KMS-11 (cell line): ENCODE data around the gene CRISPLD2.

Experiments used
- H2AFZ ChIP-seq: fragments of 200-600 bp; sonication (generic); 2 replicates; pipeline ENCODE4 v1.6.1; 2016; ENCODE audit warnings: antibody characterized with exemption, mixed run types, low read depth
- H3K27ac ChIP-seq: fragments of 200-600 bp; sonication (generic); 2 replicates; pipeline ENCODE4 v1.6.1; 2016; ENCODE audit warnings: mild to moderate bottlenecking, mixed run types
- H3K27me3 ChIP-seq: fragments of 200-600 bp; sonication (generic); 2 replicates; pipeline ENCODE4 v1.6.1; 2017; ENCODE audit warnings: mild to moderate bottlenecking, low read depth, mixed run types, moderate library complexity; ENCODE audit not compliant: insufficient read depth
- H3K36me3 ChIP-seq: fragments of 200-600 bp; sonication (generic); 2 replicates; pipeline ENCODE4 v1.6.1; 2017; ENCODE audit warnings: mild to moderate bottlenecking, mixed run types; ENCODE audit not compliant: insufficient read depth
- H3K4me1 ChIP-seq: fragments of 200-600 bp; sonication (generic); 2 replicates; pipeline ENCODE4 v1.6.1; 2016; ENCODE audit warnings: mild to moderate bottlenecking, low read depth, mixed run types; ENCODE audit not compliant: poor library complexity, severe bottlenecking
- H3K4me2 ChIP-seq: fragments of 200-600 bp; sonication (generic); 2 replicates; pipeline ENCODE4 v1.7.0; 2016; ENCODE audit warnings: mild to moderate bottlenecking, mixed run types
- H3K4me3 ChIP-seq: fragments of 200-600 bp; sonication (generic); IDR thresholded peaks from 2 replicates; pipeline ENCODE4 v1.6.1; 2017; ENCODE audit warnings: low read depth, low read length, mixed read lengths; ENCODE audit not compliant: insufficient read depth
- H3K79me2 ChIP-seq: fragments of 200-600 bp; sonication (generic); 2 replicates; pipeline ENCODE4 v1.6.1; 2016; ENCODE audit warnings: low read depth, mixed run types; ENCODE audit not compliant: insufficient read depth
- H3K9ac ChIP-seq: fragments of 200-600 bp; sonication (generic); 2 replicates; pipeline ENCODE4 v1.6.1; 2016; ENCODE audit warnings: mild to moderate bottlenecking, mixed run types
- H4K20me1 ChIP-seq: fragments of 200-600 bp; sonication (generic); 2 replicates; pipeline ENCODE4 v1.6.1; 2016; ENCODE audit warnings: mild to moderate bottlenecking, mixed run types; ENCODE audit not compliant: insufficient read depth
- CTCF ChIP-seq: fragments of 200-600 bp; sonication (generic); conservative IDR thresholded peaks from 2 replicates; pipeline ENCODE4 v1.6.1; 2017; ENCODE audit warnings: low read depth, mild to moderate bottlenecking, antibody characterized with exemption, low read length, moderate library complexity, mixed read lengths

Gene CRISPLD2

GRCh38 chr16:84832488-84833143 is 12.8 kb downstream of the CRISPLD2 start:
- no peaks in the 10 kb centered on the region for H3K79me2 ChIP-seq
- H3K4me3 ChIP-seq, result no peak overlapping the region
- no peak overlapping the region for H3K9ac ChIP-seq
- no peaks in the 10 kb centered on the region for H4K20me1 ChIP-seq
- H3K36me3 ChIP-seq, result no peaks in the 10 kb centered on the region
- no peaks in the 10 kb centered on the region for H3K4me1 ChIP-seq
- peaks cover 96% of the 10 kb centered on the region for H3K27me3 ChIP-seq
- TF ChIP-seq CTCF, result no peak
- H3K4me2 ChIP-seq, result peak overlapping the region; percentile 29; the same call in 1 of the 2 replicates
- H3K27ac ChIP-seq, result no peak overlapping the region
- H2AFZ ChIP-seq, result no peak overlapping the region; the same call in 1 of the 2 replicates

DNA sequence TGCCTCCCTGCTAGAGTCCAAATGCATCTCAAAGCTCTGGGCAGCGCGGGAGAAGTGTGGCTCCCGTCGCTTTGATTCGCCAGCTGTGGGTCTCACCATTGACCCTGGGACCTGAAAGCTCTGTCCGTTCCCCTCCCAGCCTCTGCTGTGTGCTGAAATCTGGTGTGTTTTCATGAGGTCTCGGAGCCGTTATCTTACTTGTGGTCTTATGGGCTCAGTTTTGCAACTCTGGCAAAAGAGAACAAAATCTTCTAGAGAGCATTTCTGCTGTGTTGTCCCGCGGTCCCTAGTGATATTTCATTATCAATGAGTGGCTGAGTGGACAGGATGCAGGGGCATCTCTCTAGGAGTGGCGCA is 13.3 kb downstream of the CRISPLD2 start:
- H3K4me3 ChIP-seq, result no peak overlapping the region
- no peaks in the 10 kb centered on the region for H3K36me3 ChIP-seq
- H2AFZ ChIP-seq, result no peak overlapping the region; the same call in 1 of the 2 replicates
- H3K4me1 ChIP-seq, result no peaks in the 10 kb centered on the region
- no peak overlapping the region for H3K9ac ChIP-seq
- H4K20me1 ChIP-seq, result no peaks in the 10 kb centered on the region
- TF ChIP-seq CTCF, result no peak
- peak overlapping the region; percentile 29; the same call in 1 of the 2 replicates for H3K4me2 ChIP-seq
- no peaks in the 10 kb centered on the region for H3K79me2 ChIP-seq
- H3K27me3 ChIP-seq, result peaks cover 96% of the 10 kb centered on the region
- no peak overlapping the region for H3K27ac ChIP-seq

GRCh38 chr16:84833542-84834402 is 14.0 kb downstream of the CRISPLD2 start:
- no peak overlapping the region for H3K4me3 ChIP-seq
- H3K79me2 ChIP-seq, result no peaks in the 10 kb centered on the region
- H3K27me3 ChIP-seq, result peaks cover 96% of the 10 kb centered on the region
- no peak for TF ChIP-seq CTCF
- H3K9ac ChIP-seq, result no peak overlapping the region
- H3K4me2 ChIP-seq, result no peak overlapping the region
- no peaks in the 10 kb centered on the region for H3K4me1 ChIP-seq
- H3K36me3 ChIP-seq, result no peaks in the 10 kb centered on the region
- H4K20me1 ChIP-seq, result no peaks in the 10 kb centered on the region
- no peak overlapping the region for H2AFZ ChIP-seq
- no peak overlapping the region for H3K27ac ChIP-seq

- TF ChIP-seq CTCF, result no peak
- Histone ChIP-seq H3K4me2 (no peak overlapping the region), H2AFZ (no peak overlapping the region), H3K9ac (no peak overlapping the region), H3K4me1 (no peaks in the 10 kb centered on the region), H3K4me3 (no peak overlapping the region), H3K27me3 (peaks cover 96% of the 10 kb centered on the region), H4K20me1 (no peaks in the 10 kb centered on the region), H3K27ac (no peak overlapping the region), H3K36me3 (no peaks in the 10 kb centered on the region), H3K79me2 (no peaks in the 10 kb centered on the region)
These were observed 14.6 kb downstream of the CRISPLD2 start for GRCh38 chr16:84834403-84834772.
